Measurements from ENCODE around the gene TAP1. TPM values are rescaled to one million over a fixed set of nuclear protein-coding genes. Genes with fewer than 3 reads are reported as not detected.

The TAP1 gene
- total and polyA plus RNA-seq, 9 of the 15 experiments (the other 6 are each of a cell fraction or from before 2014, with no cell fraction given): 1.3 to 6.0 (median 4.2) TPM

DNA sequence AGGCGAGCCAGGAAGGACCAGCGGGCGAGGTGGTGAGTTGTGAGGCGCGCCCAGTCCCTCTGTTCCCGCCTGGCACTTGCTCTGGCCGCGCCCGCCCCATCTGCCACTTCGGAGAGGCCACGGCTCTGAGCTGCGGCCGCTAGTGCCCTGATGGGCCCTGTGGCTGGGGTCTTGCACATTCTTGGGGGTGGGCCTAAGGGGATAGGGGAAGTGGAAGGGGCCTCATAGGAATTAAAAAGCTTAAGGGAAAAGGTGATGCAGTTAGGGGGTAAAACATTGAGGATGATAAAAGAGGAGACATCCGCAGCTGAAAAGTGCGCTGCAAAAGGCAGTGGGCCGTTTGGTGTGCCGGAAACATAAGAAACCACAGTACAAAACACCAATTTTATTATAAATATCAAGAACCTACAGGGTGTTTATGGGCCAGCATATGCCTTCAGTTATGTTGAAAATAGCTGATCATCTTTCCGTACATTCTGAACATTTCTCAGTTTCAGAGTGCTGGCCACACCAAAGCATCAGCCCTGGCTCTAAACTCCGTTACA, 8.6 kb downstream of the TAP1 start (continued):
- TF ChIP-seq, protein P1, sequence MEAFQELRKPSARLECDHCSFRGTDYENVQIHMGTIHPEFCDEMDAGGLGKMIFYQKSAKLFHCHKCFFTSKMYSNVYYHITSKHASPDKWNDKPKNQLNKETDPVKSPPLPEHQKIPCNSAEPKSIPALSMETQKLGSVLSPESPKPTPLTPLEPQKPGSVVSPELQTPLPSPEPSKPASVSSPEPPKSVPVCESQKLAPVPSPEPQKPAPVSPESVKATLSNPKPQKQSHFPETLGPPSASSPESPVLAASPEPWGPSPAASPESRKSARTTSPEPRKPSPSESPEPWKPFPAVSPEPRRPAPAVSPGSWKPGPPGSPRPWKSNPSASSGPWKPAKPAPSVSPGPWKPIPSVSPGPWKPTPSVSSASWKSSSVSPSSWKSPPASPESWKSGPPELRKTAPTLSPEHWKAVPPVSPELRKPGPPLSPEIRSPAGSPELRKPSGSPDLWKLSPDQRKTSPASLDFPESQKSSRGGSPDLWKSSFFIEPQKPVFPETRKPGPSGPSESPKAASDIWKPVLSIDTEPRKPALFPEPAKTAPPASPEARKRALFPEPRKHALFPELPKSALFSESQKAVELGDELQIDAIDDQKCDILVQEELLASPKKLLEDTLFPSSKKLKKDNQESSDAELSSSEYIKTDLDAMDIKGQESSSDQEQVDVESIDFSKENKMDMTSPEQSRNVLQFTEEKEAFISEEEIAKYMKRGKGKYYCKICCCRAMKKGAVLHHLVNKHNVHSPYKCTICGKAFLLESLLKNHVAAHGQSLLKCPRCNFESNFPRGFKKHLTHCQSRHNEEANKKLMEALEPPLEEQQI (IDR thresholded peaks at IDR 0.05): no peak
- TF ChIP-seq ZNF282 (CRISPR knock-in tag; IDR thresholded peaks at IDR 0.05): no peak
- TF ChIP-seq ARID1B (IDR thresholded peaks at IDR 0.05): no peak
- TF ChIP-seq, protein P2, sequence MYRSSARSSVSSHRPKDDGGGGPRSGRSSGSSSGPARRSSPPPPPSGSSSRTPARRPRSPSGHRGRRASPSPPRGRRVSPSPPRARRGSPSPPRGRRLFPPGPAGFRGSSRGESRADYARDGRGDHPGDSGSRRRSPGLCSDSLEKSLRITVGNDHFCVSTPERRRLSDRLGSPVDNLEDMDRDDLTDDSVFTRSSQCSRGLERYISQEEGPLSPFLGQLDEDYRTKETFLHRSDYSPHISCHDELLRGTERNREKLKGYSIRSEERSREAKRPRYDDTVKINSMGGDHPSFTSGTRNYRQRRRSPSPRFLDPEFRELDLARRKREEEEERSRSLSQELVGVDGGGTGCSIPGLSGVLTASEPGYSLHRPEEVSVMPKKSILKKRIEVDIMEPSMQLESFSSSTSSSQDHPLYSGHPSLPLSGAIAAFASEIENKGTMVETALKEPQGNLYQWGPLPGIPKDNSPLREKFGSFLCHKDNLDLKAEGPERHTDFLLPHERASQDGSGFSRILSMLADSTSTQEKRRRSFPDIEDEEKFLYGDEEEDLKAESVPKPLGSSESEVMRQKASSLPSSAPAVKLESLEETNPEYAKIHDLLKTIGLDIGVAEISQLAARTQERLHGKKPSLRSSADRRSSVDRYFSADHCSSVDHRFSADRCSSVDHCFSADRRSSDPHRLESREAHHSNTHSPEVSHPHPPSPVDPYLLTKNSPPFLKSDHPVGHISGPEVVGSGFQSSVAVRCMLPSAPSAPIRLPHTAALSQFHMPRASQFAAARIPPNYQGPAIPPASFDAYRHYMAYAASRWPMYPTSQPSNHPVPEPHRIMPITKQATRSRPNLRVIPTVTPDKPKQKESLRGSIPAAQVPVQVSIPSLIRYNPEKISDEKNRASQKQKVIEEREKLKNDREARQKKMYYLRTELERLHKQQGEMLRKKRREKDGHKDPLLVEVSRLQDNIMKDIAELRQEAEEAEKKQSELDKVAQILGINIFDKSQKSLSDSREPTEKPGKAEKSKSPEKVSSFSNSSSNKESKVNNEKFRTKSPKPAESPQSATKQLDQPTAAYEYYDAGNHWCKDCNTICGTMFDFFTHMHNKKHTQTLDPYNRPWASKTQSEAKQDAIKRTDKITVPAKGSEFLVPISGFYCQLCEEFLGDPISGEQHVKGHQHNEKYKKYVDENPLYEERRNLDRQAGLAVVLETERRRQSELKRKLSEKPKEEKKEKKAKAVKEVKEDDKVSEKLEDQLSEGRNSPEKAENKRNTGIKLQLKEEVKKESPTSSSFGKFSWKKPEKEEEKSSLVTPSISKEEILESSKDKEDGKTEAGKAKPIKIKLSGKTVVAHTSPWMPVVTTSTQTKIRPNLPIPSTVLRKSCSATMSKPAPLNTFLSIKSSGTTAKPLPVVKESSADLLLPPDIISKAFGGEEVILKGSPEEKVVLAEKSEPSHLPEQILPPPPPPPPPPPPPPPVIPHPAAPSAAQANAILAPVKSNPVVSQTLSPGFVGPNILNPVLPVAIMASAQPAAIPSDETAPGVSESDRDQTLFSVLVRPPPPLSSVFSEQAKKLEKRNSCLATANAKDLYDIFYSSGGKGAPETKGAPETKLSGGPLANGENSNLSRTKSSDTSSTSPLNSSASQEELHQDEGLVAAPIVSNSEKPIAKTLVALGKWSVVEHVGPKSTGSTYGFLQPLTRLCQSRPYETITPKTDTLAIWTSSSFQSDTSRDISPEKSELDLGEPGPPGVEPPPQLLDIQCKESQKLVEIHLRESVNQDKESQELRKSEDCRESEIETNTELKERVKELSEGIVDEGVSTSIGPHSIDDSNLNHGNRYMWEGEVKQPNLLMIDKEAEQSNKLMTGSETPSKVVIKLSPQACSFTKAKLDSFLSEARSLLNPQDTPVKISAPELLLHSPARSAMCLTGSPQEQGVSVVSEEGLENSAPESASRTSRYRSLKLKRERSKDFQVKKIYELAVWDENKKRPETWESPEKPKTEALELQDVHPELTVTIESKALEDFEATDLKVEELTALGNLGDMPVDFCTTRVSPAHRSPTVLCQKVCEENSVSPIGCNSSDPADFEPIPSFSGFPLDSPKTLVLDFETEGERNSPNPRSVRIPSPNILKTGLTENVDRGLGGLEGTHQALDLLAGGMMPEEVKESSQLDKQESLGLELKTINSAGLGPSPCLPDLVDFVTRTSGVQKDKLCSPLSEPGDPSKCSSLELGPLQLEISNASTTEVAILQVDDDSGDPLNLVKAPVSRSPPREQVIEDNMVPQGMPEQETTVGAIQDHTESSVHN (IDR thresholded peaks at IDR 0.05; ENCODE audit: borderline replicate concordance in 1 of 2, low read depth in 1 of 2): no peak
- TF ChIP-seq TAF7 (tag; IDR thresholded peaks at IDR 0.05): no peak

All from K562 (cell line).